Hematopoietic multipotent progenitor cell treated with erythropoietin and hydrocortisone succinate and interleukin-3 and kit ligand, for 15 days (in vitro differentiated cells): ENCODE data around the gene B2M.
"Not testable (repeated sequence)": the region's sequence is repeated elsewhere in the genome, so short reads cannot be mapped to it uniquely, and the experiment has no call there.

Experiments used
- DNase-seq: peaks from one replicate; pipeline ENCODE4 v3.0.0-alpha.2; 2015; ENCODE audit warnings: low spot score

The B2M gene

DNA sequence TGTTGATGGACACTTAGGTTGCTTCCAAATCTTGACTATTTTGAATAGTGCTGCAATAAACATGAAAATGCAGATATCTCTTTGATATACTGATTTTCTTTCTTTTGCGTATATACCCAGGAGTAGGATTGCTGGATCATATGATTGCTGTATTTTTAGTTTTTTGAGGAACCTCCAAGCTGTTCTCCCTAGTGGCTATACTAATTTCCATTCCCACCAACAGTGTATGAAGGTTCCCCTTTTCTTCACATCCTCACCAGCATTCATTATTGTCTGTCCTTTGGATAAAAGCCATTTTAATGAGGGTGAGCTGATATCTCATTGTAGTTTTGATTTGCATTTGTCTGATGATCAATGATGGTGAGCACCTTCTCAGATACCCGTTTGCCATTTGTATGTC, 12.7 kb upstream of the B2M start:
- no peak for DNase-seq

DNA sequence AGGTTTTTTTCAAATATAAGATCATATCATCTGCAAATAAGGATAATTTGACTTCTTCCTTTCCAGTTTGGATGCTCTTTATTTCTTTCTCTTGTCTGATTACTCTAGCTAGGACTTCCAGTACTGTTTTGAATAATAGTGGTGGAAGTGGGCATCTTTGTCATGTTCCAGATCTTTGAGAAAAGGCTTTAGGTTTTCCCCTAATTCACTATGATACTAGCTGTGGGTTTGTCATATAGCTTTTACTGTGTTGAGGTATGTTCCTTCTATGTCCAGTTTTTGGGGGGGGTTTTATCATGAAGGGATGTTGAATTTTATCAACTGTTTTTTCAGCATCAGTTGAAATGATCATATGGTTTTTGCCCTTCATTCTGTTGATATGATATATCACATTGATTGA, 10.6 kb upstream of the B2M start:
- not testable (repeated sequence) for DNase-seq

DNA sequence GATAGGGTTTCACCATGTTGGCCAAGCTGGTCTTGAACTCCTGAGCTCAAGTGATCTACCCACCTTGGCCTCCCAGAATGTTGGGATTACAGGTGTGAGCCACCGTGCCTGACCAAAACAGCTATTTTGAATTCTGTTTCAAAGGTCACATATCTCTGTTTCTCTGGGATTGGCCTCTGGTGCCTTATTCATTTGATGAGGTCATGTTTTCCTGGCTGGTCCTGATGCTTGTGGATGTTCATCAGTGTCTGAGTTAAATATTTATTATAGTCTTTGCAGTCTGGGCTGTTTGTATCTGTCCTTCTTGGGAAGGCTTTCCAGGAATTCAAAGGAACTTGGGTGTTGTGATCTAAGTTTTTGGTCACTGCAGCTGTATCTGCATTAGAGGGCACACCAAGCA, 5.3 kb upstream of the B2M start:
- no peak for DNase-seq

DNA sequence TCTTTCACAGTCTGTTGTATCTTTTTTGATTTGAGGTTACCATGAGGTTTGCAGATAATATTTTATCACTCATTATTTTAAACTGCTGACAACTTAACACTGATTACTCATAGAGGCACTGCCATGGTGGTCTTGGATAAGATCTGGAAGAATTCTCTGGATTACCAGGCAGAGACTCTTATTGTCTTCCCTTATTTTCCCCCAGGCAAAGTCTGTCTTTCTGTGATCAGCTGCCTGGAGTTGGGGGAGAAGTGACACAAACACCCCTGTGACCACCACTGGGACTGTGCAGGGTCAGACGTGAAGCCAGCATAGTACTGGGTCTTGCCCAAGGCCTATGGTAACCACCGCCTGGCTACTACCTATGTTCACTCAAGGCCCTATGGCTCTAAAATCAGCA, 4.9 kb upstream of the B2M start:
- no peak for DNase-seq

DNA sequence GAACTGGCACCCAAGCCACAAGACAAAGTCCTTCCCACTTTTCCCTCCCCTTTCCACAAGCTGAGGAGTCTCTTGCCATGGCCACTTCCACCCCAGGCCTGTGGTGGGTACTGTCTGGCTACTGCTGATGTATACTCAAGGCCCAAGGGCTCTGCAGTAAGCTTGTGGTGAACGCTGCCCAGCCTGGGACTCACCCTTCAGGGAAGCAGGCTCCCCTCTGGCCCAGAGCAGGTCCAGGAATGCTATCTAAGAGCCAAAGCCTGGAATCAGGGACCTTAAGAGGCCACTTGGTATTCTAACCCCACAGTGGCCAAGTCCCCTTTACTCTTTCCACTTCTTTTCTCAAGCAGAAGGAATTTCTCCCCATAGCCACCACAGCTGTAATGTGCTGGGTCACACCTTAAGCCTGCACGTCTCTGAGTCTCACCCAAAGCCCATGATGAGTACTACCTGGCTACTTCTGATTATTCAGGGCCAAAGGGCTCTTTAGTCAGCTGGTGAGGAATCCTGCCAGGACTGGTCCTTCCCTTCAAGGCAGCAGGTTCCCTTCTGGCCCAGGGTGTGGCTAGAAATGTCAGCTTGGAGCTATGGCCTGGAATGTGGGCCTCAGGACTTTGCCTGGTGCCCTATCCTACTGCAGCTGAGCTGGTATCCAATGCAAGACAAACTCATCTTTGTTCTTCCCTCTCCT, 4.2 kb upstream of the B2M start:
- no peak for DNase-seq

DNA sequence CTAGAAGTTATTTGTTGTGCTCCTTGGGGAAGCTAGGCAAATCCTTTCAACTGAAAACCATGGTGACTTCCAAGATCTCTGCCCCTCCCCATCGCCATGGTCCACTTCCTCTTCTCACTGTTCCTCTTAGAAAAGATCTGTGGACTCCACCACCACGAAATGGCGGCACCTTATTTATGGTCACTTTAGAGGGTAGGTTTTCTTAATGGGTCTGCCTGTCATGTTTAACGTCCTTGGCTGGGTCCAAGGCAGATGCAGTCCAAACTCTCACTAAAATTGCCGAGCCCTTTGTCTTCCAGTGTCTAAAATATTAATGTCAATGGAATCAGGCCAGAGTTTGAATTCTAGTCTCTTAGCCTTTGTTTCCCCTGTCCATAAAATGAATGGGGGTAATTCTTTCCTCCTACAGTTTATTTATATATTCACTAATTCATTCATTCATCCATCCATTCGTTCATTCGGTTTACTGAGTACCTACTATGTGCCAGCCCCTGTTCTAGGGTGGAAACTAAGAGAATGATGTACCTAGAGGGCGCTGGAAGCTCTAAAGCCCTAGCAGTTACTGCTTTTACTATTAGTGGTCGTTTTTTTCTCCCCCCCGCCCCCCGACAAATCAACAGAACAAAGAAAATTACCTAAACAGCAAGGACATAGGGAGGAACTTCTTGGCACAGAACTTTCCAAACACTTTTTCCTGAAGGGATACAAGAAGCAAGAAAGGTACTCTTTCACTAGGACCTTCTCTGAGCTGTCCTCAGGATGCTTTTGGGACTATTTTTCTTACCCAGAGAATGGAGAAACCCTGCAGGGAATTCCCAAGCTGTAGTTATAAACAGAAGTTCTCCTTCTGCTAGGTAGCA, 851 bp upstream of the B2M start:
- DNase-seq, result peak; percentile 63

DNA sequence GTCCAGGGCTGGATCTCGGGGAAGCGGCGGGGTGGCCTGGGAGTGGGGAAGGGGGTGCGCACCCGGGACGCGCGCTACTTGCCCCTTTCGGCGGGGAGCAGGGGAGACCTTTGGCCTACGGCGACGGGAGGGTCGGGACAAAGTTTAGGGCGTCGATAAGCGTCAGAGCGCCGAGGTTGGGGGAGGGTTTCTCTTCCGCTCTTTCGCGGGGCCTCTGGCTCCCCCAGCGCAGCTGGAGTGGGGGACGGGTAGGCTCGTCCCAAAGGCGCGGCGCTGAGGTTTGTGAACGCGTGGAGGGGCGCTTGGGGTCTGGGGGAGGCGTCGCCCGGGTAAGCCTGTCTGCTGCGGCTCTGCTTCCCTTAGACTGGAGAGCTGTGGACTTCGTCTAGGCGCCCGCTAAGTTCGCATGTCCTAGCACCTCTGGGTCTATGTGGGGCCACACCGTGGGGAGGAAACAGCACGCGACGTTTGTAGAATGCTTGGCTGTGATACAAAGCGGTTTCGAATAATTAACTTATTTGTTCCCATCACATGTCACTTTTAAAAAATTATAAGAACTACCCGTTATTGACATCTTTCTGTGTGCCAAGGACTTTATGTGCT, 527 bp downstream of the B2M start:
- DNase-seq, result peak; percentile 52

DNA sequence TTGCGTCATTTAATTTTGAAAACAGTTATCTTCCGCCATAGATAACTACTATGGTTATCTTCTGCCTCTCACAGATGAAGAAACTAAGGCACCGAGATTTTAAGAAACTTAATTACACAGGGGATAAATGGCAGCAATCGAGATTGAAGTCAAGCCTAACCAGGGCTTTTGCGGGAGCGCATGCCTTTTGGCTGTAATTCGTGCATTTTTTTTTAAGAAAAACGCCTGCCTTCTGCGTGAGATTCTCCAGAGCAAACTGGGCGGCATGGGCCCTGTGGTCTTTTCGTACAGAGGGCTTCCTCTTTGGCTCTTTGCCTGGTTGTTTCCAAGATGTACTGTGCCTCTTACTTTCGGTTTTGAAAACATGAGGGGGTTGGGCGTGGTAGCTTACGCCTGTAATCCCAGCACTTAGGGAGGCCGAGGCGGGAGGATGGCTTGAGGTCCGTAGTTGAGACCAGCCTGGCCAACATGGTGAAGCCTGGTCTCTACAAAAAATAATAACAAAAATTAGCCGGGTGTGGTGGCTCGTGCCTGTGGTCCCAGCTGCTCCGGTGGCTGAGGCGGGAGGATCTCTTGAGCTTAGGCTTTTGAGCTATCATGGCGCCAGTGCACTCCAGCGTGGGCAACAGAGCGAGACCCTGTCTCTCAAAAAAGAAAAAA, 1.2 kb downstream of the B2M start:
- DNase-seq, result peak; percentile 80

DNA sequence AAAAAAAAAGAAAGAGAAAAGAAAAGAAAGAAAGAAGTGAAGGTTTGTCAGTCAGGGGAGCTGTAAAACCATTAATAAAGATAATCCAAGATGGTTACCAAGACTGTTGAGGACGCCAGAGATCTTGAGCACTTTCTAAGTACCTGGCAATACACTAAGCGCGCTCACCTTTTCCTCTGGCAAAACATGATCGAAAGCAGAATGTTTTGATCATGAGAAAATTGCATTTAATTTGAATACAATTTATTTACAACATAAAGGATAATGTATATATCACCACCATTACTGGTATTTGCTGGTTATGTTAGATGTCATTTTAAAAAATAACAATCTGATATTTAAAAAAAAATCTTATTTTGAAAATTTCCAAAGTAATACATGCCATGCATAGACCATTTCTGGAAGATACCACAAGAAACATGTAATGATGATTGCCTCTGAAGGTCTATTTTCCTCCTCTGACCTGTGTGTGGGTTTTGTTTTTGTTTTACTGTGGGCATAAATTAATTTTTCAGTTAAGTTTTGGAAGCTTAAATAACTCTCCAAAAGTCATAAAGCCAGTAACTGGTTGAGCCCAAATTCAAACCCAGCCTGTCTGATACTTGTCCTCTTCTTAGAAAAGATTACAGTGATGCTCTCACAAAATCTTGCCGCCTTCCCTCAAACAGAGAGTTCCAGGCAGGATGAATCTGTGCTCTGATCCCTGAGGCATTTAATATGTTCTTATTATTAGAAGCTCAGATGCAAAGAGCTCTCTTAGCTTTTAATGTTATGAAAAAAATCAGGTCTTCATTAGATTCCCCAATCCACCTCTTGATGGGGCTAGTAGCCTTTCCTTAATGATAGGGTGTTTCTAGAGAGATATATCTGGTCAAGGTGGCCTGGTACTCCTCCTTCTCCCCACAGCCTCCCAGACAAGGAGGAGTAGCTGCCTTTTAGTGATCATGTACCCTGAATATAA, 2.0 kb downstream of the B2M start:
- peak; percentile 53 for DNase-seq

DNA sequence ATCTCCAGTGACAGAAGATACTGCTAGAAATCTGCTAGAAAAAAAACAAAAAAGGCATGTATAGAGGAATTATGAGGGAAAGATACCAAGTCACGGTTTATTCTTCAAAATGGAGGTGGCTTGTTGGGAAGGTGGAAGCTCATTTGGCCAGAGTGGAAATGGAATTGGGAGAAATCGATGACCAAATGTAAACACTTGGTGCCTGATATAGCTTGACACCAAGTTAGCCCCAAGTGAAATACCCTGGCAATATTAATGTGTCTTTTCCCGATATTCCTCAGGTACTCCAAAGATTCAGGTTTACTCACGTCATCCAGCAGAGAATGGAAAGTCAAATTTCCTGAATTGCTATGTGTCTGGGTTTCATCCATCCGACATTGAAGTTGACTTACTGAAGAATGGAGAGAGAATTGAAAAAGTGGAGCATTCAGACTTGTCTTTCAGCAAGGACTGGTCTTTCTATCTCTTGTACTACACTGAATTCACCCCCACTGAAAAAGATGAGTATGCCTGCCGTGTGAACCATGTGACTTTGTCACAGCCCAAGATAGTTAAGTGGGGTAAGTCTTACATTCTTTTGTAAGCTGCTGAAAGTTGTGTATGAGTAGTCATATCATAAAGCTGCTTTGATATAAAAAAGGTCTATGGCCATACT, 4.0 kb downstream of the B2M start:
- DNase-seq, result no peak

DNA sequence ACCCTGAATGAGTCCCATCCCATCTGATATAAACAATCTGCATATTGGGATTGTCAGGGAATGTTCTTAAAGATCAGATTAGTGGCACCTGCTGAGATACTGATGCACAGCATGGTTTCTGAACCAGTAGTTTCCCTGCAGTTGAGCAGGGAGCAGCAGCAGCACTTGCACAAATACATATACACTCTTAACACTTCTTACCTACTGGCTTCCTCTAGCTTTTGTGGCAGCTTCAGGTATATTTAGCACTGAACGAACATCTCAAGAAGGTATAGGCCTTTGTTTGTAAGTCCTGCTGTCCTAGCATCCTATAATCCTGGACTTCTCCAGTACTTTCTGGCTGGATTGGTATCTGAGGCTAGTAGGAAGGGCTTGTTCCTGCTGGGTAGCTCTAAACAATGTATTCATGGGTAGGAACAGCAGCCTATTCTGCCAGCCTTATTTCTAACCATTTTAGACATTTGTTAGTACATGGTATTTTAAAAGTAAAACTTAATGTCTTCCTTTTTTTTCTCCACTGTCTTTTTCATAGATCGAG, 4.5 kb downstream of the B2M start:
- DNase-seq, result no peak

DNA sequence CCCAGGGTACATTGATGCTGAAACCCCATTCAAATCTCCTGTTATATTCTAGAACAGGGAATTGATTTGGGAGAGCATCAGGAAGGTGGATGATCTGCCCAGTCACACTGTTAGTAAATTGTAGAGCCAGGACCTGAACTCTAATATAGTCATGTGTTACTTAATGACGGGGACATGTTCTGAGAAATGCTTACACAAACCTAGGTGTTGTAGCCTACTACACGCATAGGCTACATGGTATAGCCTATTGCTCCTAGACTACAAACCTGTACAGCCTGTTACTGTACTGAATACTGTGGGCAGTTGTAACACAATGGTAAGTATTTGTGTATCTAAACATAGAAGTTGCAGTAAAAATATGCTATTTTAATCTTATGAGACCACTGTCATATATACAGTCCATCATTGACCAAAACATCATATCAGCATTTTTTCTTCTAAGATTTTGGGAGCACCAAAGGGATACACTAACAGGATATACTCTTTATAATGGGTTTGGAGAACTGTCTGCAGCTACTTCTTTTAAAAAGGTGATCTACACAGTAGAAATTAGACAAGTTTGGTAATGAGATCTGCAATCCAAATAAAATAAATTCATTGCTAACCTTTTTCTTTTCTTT, 5.8 kb downstream of the B2M start:
- no peak for DNase-seq

DNA sequence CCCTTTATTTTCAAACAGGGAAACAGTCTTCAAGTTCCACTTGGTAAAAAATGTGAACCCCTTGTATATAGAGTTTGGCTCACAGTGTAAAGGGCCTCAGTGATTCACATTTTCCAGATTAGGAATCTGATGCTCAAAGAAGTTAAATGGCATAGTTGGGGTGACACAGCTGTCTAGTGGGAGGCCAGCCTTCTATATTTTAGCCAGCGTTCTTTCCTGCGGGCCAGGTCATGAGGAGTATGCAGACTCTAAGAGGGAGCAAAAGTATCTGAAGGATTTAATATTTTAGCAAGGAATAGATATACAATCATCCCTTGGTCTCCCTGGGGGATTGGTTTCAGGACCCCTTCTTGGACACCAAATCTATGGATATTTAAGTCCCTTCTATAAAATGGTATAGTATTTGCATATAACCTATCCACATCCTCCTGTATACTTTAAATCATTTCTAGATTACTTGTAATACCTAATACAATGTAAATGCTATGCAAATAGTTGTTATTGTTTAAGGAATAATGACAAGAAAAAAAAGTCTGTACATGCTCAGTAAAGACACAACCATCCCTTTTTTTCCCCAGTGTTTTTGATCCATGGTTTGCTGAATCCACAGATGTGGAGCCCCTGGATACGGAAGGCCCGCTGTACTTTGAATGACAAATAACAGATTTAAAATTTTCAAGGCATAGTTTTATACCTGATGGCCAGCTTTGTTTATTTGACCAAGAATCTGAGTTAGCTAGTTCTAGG, 7.0 kb downstream of the B2M start:
- DNase-seq, result no peak

DNA sequence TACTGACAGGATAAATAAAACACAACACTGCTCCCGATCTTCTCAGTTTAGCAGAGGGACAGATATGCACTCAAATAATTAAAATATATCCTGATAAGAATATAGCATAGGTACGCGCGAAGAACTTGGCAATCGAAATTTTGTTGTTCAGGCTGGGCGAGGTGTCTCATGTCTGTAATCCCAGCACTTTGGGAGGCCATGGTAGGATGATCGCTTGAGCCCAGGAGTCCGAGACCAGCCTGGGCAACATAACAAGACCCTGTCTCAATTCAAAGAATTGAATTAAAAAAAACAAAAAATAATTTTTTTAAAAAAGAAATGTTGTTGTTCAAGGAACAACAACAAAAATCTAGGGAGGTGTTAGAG, 7.6 kb downstream of the B2M start:
- no peak for DNase-seq

DNA sequence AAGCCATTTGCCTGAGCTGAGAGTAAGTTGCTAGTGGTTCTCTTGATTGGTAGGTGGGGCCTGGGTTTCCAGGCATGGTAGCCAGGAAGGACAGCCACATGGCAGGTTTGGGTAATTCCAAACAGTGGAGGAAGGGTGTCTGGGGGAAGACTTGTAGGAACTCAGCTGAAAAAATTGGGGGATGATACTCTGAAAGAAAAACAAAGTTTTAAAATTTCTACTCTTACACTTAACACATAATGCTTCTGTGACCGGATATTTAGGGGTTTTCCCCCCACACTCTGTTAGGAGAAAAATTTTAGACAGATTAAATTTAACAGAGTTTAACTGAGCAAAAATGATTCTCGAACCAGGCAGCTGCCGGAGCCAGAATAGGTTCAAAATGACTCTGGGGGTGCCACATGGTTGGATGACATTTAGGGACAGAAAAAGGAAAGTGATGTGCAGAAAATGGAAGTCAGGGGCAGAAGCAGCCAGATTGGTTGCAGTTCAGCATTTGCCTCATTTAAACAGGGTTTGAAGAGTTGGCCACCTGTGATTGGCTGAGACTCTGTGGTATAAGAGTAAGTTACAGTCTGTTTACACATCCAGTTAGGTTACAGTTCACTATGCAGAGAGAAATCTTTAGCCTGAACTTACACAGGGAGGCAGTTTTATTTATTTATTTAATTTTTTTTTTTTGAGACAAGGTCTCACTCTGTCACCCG, 8.1 kb downstream of the B2M start:
- DNase-seq, result no peak

DNA sequence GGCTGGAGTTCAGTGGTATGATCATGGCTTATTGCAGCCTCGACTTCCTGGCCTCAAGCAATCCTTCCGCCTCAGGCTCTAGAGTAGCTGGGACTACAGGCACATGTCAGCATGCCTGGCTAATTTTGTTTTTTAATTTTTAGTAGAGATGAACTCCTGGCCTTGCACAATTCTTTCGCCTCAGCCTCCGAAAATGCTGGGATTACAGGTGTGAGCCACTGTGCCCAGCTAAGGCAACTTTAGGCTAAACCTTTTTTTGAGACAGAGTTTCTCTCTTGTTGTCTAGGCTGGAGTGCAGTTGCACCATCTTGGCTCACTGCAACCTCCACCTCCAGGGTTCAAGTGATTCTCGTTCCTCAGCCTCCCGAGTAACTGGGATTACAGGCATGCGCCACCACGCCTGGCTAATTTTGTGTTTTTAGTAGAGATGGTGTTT, 8.7 kb downstream of the B2M start:
- DNase-seq, result not testable (repeated sequence)

DNA sequence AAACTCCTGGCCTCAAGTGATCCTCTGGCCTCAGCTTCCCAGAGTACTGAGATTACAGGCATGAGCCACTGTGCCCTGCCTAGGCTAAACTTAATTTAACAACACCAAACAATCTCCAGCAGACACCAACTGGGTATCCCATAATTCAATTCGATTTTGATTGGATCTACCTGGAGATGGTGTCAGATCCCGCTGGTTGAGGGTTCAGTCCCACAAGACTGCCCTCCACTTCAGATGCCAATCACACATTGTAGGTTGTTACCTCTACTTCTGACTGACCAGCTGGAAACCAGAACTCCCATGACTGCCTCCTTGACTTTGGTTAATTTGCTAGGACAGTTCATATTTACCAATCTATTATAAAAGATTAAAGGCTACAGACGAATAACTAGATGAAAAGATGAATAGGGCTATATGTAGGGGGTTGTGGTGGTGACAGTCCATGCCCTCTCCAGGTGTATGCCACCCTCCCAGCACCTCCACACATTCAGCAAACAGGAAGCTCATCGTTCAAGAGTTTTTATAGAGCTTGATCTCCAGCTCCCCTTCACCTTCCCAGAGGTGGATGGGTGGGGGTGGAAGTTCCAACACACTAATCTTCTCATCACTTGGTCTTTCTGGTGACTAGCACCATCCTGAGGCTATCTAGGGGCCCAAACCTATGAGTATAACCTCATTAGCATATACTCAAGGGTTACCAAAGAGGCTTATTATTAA, 9.3 kb downstream of the B2M start:
- DNase-seq, result no peak

DNA sequence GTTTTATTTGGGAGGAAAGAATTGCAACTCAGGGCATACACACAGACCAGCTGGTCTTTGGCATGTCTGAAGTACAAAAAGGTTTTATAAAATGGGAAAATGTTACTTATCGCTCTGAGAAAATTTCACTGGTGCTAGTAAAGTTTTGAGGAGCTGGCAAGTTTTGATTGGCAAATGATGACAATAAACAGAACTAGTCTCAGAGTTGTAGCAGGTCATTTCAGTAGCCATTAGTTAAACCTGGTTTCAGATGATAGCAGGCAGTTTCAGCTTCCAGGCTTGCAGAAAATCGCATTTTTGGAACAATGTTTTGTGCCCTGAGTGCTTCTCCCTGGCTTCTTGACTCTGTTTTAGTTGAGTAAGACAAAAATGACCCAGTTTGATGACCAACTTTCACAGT, 10.7 kb downstream of the B2M start:
- DNase-seq, result no peak
